Measurements from ENCODE around the gene MPZL2.

DNA sequence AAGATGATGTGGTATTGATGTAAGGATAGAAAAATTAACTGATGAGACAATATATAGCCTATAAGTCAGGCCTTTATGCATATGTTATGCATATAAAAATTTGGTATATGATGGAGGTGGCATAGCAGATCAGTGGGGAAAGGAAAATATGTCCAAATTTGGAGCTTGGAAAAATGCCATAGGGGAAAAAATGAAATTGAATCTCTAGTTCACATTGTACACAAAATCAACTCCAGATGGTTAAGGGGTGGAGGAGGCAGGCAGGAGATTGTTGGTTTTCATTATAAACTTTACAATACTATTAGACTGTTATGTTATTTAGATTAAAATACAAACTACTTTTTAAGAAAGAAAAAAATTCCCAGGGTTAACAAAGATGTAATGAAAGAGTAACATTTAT, 25.3 kb upstream of the MPZL2 start:
- TF ChIP-seq GATA2 (IDR thresholded peaks at IDR 0.05; ENCODE audit: low read depth, low read length) (no peak), GATA3 (IDR thresholded peaks at IDR 0.05; ENCODE audit: low read depth, low read length) (no peak)

Data from SH-SY5Y (cell line).